Subcutaneous adipose tissue (tissue), 4 donors: Measurements from ENCODE around the gene SEZ6L. TPM values are rescaled to one million over a fixed set of nuclear protein-coding genes. Genes with fewer than 3 reads are reported as not detected.

Experiments
- CTCF ChIP-seq: fragments of 450-650 bp; IDR thresholded peaks from one replicate; pipeline ENCODE4 v1.5.1; 2016; ENCODE audit warnings: low read depth, mild to moderate bottlenecking, control low read depth, antibody characterized with exemption, moderate library complexity
- total RNA-seq, 4 donors: library from RNA; depleted of rRNA; stranded (reverse); fragments of >200 nt; gene quantifications; one replicate each; pipeline ENCODE4 v1.1.0, GENCODE V29; 2016

Gene SEZ6L
- total RNA-seq, 4 donors from 2014 or later, result 0.17 to 0.44 (median 0.26) TPM

- TF ChIP-seq CTCF, result no peak
Observed at GRCh38 chr22:26409719-26410335, 240.6 kb downstream of the SEZ6L start.

GRCh38 chr22:26410386-26410785 is 241.1 kb downstream of the SEZ6L start:
- TF ChIP-seq CTCF, result no peak

GRCh38 chr22:26414347-26414746 is 245.1 kb downstream of the SEZ6L start:
- TF ChIP-seq CTCF, result no peak

- no peak for TF ChIP-seq CTCF
Observed at GRCh38 chr22:26416256-26416655, 247.0 kb downstream of the SEZ6L start.

- no peak for TF ChIP-seq CTCF
Observed at GRCh38 chr22:26416670-26417276, 247.5 kb downstream of the SEZ6L start.

- no peak for TF ChIP-seq CTCF
Observed at GRCh38 chr22:26417406-26417805, 248.1 kb downstream of the SEZ6L start.

- TF ChIP-seq CTCF, result no peak
Observed at GRCh38 chr22:26418620-26419019, 249.4 kb downstream of the SEZ6L start.
